Frontal cortex (tissue), 4 donors: ENCODE results near the gene SPDYC. TPM values are rescaled to one million over a fixed set of nuclear protein-coding genes. Genes with fewer than 3 reads are reported as not detected.

Experiments
- DNase-seq, 2 donors: peaks; one replicate each; pipeline ENCODE4 v3.0.0; 2012; ENCODE audit warnings: low spot score in 2 of 2
- FAIRE-seq: peaks from 2 replicates; lab custom pipeline; 2012; peaks lifted over from hg19 to GRCh38; lab: Jason Lieb, UNC
- small RNA-seq: library from RNA; depleted of rRNA; stranded (forward); fragments of <200 nt; gene quantifications from one replicate; pipeline ENCODE3, GENCODE V24; 2014
- total RNA-seq: library from RNA; depleted of rRNA; stranded (reverse); fragments of >200 nt; gene quantifications from one replicate; pipeline ENCODE4 v1.2.3, GENCODE V29; 2014
- donor health status: control.
- donor health status: control.
- donor health status: control.

SPDYC gene
- total RNA-seq, 1 donor from 2014 or later: not detected

DNA sequence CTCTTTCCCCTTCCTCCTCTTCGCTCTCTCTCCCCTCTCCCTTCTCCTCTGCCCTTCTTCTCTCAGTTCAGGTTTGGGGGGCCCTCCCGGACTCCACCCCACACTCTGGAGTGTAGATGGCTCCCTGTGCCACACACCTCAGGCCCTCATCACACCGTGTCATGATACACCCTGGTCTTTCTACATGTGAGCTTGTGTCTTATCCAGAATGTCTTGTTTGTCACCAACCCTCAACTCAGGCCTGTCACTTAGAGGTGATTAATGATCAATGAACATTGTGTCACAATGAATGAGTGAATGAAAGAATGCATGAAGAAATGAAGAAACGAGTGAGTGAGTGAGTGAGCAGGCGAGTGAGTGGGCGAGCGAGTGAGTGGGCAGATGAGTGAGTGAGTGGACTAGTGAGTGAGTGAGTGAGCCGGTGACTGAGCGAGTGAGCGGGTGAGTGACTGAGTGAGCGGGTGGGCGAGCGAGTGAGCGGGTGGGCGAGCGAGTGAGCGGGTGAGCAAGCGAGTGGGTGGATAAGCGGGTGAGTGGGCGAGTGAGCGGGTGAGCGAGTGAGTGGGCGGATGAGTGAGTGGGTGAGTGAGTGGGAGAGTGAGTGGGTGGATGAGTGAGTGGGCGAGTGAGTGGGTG lies 45.5 kb downstream of the SPDYC start:
- DNase-seq (no peak), FAIRE-seq (no peak)

DNA sequence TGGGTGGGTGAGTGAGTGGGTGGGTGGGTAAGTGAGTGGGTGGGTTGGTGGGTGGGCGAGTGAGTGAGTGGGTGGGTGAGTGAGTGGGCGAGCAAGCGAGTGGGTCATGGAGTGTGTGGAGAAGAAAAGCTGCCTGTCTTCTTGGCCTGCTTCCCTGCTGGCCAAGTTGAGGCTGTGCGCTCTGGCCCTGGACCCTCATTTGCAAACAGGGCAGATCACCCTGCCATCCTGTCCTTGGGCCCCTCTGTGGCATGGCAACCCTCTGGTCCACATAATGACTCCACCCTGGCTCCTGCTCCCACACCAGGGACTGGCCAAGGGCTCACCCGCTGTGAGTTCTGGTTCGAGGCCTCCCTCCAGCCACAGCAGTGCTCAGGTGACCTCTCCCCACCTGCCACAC lies 46.8 kb downstream of the SPDYC start:
- FAIRE-seq (no peak), DNase-seq (no peak)

DNA sequence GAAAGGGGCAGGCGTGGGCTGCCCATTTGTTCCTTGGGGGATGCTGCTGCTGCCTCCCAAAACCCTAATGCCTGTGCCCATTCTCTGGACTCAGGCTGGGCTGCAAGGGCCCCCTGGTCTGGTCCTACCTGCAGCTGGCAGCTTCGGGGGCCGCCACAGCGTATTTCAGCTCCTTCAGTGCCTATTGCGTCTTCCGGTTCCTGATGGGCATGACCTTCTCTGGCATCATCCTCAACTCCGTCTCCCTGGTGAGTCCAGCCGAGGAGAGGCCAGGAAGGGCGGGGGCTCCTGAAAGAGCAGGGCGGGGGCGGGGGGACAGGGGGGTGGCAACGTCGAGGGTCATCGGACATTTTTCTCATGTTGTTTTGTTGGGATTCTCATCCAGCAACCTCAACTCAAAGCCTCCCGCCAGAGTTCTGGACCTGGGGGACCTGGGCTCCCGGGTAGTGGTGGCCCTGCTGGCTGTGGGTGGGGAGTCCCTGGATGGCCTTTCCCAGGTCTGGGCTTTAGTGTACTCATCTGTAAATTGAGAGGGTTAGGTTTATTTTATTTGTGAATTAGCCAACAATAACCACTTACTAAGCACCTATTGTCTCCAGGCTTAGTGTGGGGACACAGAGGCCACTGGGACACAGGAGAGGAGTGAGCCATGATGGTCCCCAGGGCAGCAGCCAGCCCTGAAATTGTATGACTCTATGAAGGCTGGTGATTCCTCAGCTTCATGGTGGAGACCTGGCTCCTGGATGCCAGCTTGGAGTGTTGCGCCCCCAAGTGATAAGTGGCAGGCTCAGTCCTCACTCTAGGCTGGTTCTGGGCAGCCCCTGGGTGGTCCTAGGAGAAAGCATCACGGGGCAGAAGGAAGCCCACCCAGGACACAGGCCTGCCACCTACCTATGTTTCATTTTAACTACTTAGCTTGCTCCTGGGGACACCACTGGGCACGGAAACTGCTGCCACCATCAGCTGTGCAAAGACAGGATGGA lies 47.7 kb downstream of the SPDYC start:
- DNase-seq: no peak
- no peak for FAIRE-seq

DNA sequence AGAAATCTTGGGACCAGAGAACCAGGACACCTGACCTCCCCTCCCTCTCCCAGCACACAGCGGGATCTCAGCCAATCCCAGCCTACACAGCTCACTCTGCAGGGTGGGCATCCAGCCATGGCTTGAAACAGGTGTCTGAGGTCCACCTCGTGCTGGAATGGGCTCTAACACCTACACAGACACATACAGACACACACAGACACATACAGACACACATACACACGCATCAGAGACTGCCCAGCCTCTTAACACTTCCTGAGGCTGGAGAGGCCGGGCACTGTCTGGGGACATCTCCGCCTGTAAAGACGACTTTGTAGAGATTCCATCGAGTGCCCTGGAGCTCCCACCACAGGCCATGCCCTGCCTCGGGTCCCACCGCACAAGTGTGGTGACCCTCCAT lies 48.4 kb downstream of the SPDYC start:
- no peak for FAIRE-seq
- DNase-seq: no peak

DNA sequence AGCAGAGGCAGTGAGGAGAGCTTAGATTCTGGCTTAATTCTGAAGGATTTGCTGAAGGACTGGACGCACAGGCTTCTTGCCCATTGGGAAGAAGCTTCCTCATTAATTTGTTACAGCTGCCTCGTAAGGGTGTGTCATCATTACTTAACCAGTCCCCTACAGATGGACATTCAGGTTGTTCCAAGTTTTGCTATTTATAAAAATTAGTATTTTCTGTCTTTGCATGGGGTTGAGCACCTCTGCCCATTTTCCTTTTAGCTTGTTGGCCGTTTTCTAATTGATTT lies 49.8 kb downstream of the SPDYC start:
- FAIRE-seq: no peak

DNA sequence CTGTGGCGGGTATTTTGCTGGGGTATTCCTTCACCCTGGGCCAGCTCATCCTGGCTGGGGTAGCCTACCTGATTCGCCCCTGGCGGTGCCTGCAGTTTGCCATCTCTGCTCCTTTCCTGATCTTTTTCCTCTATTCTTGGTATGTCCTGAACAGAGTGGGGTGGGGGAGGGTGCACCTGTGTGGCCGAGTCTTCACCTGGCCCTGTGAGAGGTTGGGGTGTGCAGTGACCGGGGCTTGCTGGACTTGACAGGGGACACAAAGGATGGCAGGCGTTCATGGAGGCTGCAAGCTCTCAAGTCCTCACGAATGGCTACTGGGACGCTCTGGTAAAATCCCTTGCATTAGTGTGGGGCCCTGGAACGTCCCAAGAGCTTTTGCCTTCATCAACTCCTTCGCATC lies 51.0 kb downstream of the SPDYC start:
- FAIRE-seq (no peak), DNase-seq (no peak)

More for the DNA sequence above, 49.8 kb downstream of the SPDYC start:
- DNase-seq: no peak

Small RNA genes within 50 kb of the gene (small RNA-seq; reads per million reads assigned to genes)
- gene HIGD1AP10: not detected
- gene PDCL2P2: not detected
- 4.4 reads per million, percentile 91 among the genes with 10 or more reads in this experiment for gene RNU2-23P

Other genes starting within 250 kb of the SPDYC start
- gene PPP2R5B, start 245.5 kb upstream of the SPDYC start, total RNA-seq: 27.3 TPM
- not detected for gene GPHA2, start 234.3 kb upstream of the SPDYC start, total RNA-seq
- gene MAJIN, start 198.1 kb upstream of the SPDYC start, total RNA-seq: not detected
- gene BATF2, start 173.3 kb upstream of the SPDYC start, total RNA-seq: not detected
- gene ARL2, start 156.1 kb upstream of the SPDYC start, total RNA-seq: 50.5 TPM
- gene SNX15, start 142.8 kb upstream of the SPDYC start, total RNA-seq: 17.9 TPM
- gene SAC3D1, start 129.0 kb upstream of the SPDYC start, total RNA-seq: 5.7 TPM
- gene NAALADL1, start 111.7 kb upstream of the SPDYC start, total RNA-seq: 4.1 TPM
- 1.6 TPM for gene CDCA5, start 86.2 kb upstream of the SPDYC start, total RNA-seq
- 11.8 TPM for gene ZFPL1, start 86.0 kb upstream of the SPDYC start, total RNA-seq
- 229 TPM for gene VPS51, start 74.0 kb upstream of the SPDYC start, total RNA-seq
- gene TM7SF2, start 58.4 kb upstream of the SPDYC start, total RNA-seq: 54.6 TPM
- gene ZNHIT2, start 52.5 kb upstream of the SPDYC start, total RNA-seq: 6.1 TPM
- gene FAU, start 48.1 kb upstream of the SPDYC start, total RNA-seq: 251 TPM
- gene MRPL49, start 47.9 kb upstream of the SPDYC start, total RNA-seq: 29.3 TPM
- gene SYVN1, start 35.7 kb upstream of the SPDYC start, total RNA-seq: 7.7 TPM
- 48.5 TPM for gene CAPN1, start 11.7 kb downstream of the SPDYC start, total RNA-seq
- gene POLA2, start 91.7 kb downstream of the SPDYC start, total RNA-seq: 2.9 TPM
- gene CDC42EP2, start 144.6 kb downstream of the SPDYC start, total RNA-seq: 6.1 TPM
- 17.5 TPM for gene DPF2, start 163.6 kb downstream of the SPDYC start, total RNA-seq
- gene TIGD3, start 184.5 kb downstream of the SPDYC start, total RNA-seq: 5.3 TPM
- gene SLC25A45, start 212.4 kb downstream of the SPDYC start, total RNA-seq: 0.41 TPM
- gene FRMD8, start 216.4 kb downstream of the SPDYC start, total RNA-seq: 8.2 TPM